Activated CD4-positive, alpha-beta T cell treated with anti-CD3 and anti-CD28 coated beads, Interleukin-2, amount 10 ng/mL, durations not matched to agents 24 days and 14 days (primary cell): ENCODE measurements around the gene SNAPIN. TPM values are rescaled to one million over a fixed set of nuclear protein-coding genes. Genes with fewer than 3 reads are reported as not detected.

ENCODE experiments used
- DNase-seq: peaks from one replicate; pipeline ENCODE4 v3.0.0; 2022
- H3K27ac Mint-ChIP-seq: one replicate; pipeline ENCODE4 v1.8.0; 2022; ENCODE audit warnings: mild to moderate bottlenecking, mixed read lengths
- H3K27me3 Mint-ChIP-seq: one replicate; pipeline ENCODE4 v1.8.0; 2022; ENCODE audit warnings: mixed read lengths
- H3K36me3 Mint-ChIP-seq: one replicate; pipeline ENCODE4 v1.8.0; 2022; ENCODE audit warnings: low read depth, mild to moderate bottlenecking, mixed read lengths
- H3K4me1 Mint-ChIP-seq: one replicate; pipeline ENCODE4 v1.8.0; 2021; ENCODE audit warnings: mixed read lengths
- H3K4me3 Mint-ChIP-seq: one replicate; pipeline ENCODE4 v1.8.0; 2022; ENCODE audit warnings: mild to moderate bottlenecking, moderate library complexity, mixed read lengths
- H3K9me3 Mint-ChIP-seq: one replicate; pipeline ENCODE4 v1.8.0; 2021; ENCODE audit warnings: mixed read lengths
- intact Hi-C: fragments of 100-400 bp; cut with micrococcal nuclease; formaldehyde crosslinking; loops from one replicate; pipeline ENCODE4 v1.15.1; 2023
- total RNA-seq: library from RNA; stranded (reverse); gene quantifications from 2 replicates; pipeline ENCODE4 v1.2.3, GENCODE V29; 2022

SNAPIN gene
- total RNA-seq, 1 donor from 2014 or later: 28.6 TPM

DNA sequence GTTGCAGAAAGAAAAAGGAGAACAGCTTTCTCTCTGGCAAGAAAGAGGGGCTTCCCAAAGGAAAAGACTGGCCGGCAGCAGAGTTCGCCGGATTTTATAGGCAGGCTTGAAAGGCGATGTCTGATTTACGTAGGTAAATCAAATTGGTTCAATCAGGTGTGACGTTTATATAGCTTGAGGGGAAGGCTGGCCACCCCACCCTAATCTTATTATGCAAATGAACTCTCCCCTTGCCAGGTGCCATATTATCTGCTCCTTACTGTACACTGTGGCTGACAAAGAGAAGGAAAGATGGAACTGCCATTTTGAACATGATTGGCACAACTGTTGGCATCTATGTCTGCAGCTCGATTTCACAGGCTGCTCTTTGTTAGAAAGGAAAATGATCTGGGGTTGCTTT is 52.5 kb downstream of the SNAPIN start:
- no peak for DNase-seq
- Mint-ChIP-seq H3K27me3 (peaks cover 15% of the 10 kb centered on the region), H3K4me1 (no peaks in the 10 kb centered on the region), H3K4me3 (no peak overlapping the region), H3K9me3 (no peaks in the 10 kb centered on the region), H3K36me3 (no peaks in the 10 kb centered on the region), H3K27ac (no peak overlapping the region)
- intact Hi-C loops: no loop called here

Other genes with a start within 250 kb of the SNAPIN start
- gene S100A7A, start 242.2 kb upstream of the SNAPIN start, total RNA-seq: not detected in 2 replicates
- gene S100A7, start 198.1 kb upstream of the SNAPIN start, total RNA-seq: not detected in 2 replicates
- gene S100A6, start 122.7 kb upstream of the SNAPIN start, total RNA-seq: 166 and 174 TPM in 2 replicates
- gene S100A5, start 117.8 kb upstream of the SNAPIN start, total RNA-seq: 2.3 and 2.6 TPM in 2 replicates
- gene S100A4, start 112.9 kb upstream of the SNAPIN start, total RNA-seq: 132 and 134 TPM in 2 replicates
- not detected in 2 replicates for gene S100A3, start 109.4 kb upstream of the SNAPIN start, total RNA-seq
- gene S100A2, start 92.9 kb upstream of the SNAPIN start, total RNA-seq: 0.40 and 1.2 TPM in 2 replicates
- gene S100A16, start 45.6 kb upstream of the SNAPIN start, total RNA-seq: not detected in 2 replicates
- not detected in 2 replicates for gene S100A14, start 42.4 kb upstream of the SNAPIN start, total RNA-seq
- gene S100A13, start 31.2 kb upstream of the SNAPIN start, total RNA-seq: 3.1 and 3.2 TPM in 2 replicates
- gene S100A1, start 30.3 kb upstream of the SNAPIN start, total RNA-seq: not detected in 2 replicates
- 110 and 114 TPM in 2 replicates for gene CHTOP, start 24.6 kb upstream of the SNAPIN start, total RNA-seq
- 377 and 390 TPM in 2 replicates for gene ILF2, start 12.3 kb downstream of the SNAPIN start, total RNA-seq
- 0.05 and 0.09 TPM in 2 replicates for gene NPR1, start 20.0 kb downstream of the SNAPIN start, total RNA-seq
- gene INTS3, start 69.3 kb downstream of the SNAPIN start, total RNA-seq: 63.1 and 64.8 TPM in 2 replicates
- 10.0 and 10.3 TPM in 2 replicates for gene SLC27A3, start 116.7 kb downstream of the SNAPIN start, total RNA-seq